Measurements from ENCODE around the gene CERCAM. TPM values are rescaled to one million over a fixed set of nuclear protein-coding genes. Genes with fewer than 3 reads are reported as not detected.
"Not testable (repeated sequence)": the region's sequence is repeated elsewhere in the genome, so short reads cannot be mapped to it uniquely, and the experiment has no call there.

The CERCAM gene
- total and polyA plus RNA-seq, 7 donors, result 1.7 to 6.5 (median 2.5) TPM

GRCh38 chr9:128409450-128409849 lies 11.2 kb upstream of the CERCAM start:
- no peaks in the 10 kb centered on the region for H3K36me3 ChIP-seq (ENCODE audit: insufficient read depth in 1 of 2, low read depth in 1 of 2)
- intact Hi-C loops (cut with DNase I), result no loop called here
- no peaks in the 10 kb centered on the region for H3K9me3 ChIP-seq
- peaks cover 0 to 47% (median 2%) of the 10 kb centered on the region in 3 donors for H3K27me3 ChIP-seq (ENCODE audit: insufficient read depth in 3 of 3, low read length in 2 of 3)
- H3K4me1 ChIP-seq, result no peaks in the 10 kb centered on the region
- TF ChIP-seq CTCF (IDR thresholded peaks at IDR 0.05), result no peak
- WGBS, 3 donors, result 41 to 57% (median 47%) methylated on average over 7 to 8 of the region's 8 CpGs
- H3K27ac ChIP-seq, result no peak overlapping the region
- ATAC-seq, result no peak
- DNase-seq, result no peak
- H3K4me3 ChIP-seq, result no peak overlapping the region

GRCh38 chr9:128409978-128410377 lies 10.7 kb upstream of the CERCAM start:
- Histone ChIP-seq H3K4me3 (no peak overlapping the region), H3K4me1 (no peaks in the 10 kb centered on the region), H3K36me3 (ENCODE audit: insufficient read depth in 1 of 2, low read depth in 1 of 2) (no peaks in the 10 kb centered on the region), H3K9me3 (no peaks in the 10 kb centered on the region), H3K27ac (no peak overlapping the region), H3K27me3 (ENCODE audit: insufficient read depth in 3 of 3, low read length in 2 of 3) (peaks cover 0 to 52% (median 2%) of the 10 kb centered on the region in 3 donors)
- intact Hi-C loops (cut with DNase I), result loop anchor here (5.0 to 10.0 kb wide), 2 partner anchors 48 to 115 kb away; no protein-coding TSS in a partner anchor
- whole genome bisulfite sequencing, 3 donors, result 18 to 28% (median 22%) methylated on average over 6 of the region's 6 CpGs
- no peak for DNase-seq
- no peak for TF ChIP-seq CTCF (IDR thresholded peaks at IDR 0.05)
- ATAC-seq, result peak in 1 of 4 donors; percentile 39

GRCh38 chr9:128411364-128412119 lies 9.1 kb upstream of the CERCAM start:
- no peak overlapping the region for H3K4me3 ChIP-seq

GRCh38 chr9:128412120-128412790 lies 8.4 kb upstream of the CERCAM start:
- Histone ChIP-seq H3K4me1 (no peaks in the 10 kb centered on the region), H3K9me3 (no peaks in the 10 kb centered on the region), H3K4me3 (no peak overlapping the region), H3K27me3 (ENCODE audit: insufficient read depth in 3 of 3, low read length in 2 of 3) (peaks cover 0 to 60% (median 7%) of the 10 kb centered on the region in 3 donors), H3K27ac (no peak overlapping the region), H3K36me3 (ENCODE audit: insufficient read depth in 1 of 2, low read depth in 1 of 2) (no peaks in the 10 kb centered on the region)
- peak; percentile 59 for TF ChIP-seq CTCF (IDR thresholded peaks at IDR 0.05)
- intact Hi-C loops (cut with DNase I), result loop anchor here (1.0 to 10.0 kb wide), 3 partner anchors 50 to 117 kb away; no protein-coding TSS in a partner anchor
- ATAC-seq (peak in 3 of 4 donors; percentile 47 to 67 (median 60)), DNase-seq (peak; percentile 36 to 63)
- WGBS, 3 donors, result 6 to 12% (median 11%) methylated on average over 13 of the region's 13 CpGs

More at GRCh38 chr9:128411364-128412119, 9.1 kb upstream of the CERCAM start:
- Histone ChIP-seq H3K4me1 (no peaks in the 10 kb centered on the region), H3K27me3 (ENCODE audit: insufficient read depth in 3 of 3, low read length in 2 of 3) (peaks cover 0 to 64% (median 9%) of the 10 kb centered on the region in 3 donors), H3K9me3 (no peaks in the 10 kb centered on the region), H3K27ac (no peak overlapping the region), H3K36me3 (ENCODE audit: insufficient read depth in 1 of 2, low read depth in 1 of 2) (no peaks in the 10 kb centered on the region)
- intact Hi-C loops (cut with DNase I), result loop anchor here (1.0 to 10.0 kb wide), 3 partner anchors 49 to 117 kb away; no protein-coding TSS in a partner anchor
- ATAC-seq (peak in 1 of 4 donors; percentile 37), DNase-seq (no peak)
- no peak for TF ChIP-seq CTCF (IDR thresholded peaks at IDR 0.05)
- 12 to 27% (median 15%) methylated on average over 11 of the region's 11 CpGs for WGBS, 3 donors

- intact Hi-C loops (cut with DNase I), result loop anchor here (5.0 to 10.0 kb wide), 2 partner anchors 51 to 119 kb away; no protein-coding TSS in a partner anchor
- H3K4me3 ChIP-seq; H3K36me3 ChIP-seq (ENCODE audit: insufficient read depth in 1 of 2, low read depth in 1 of 2); DNase-seq; H3K9me3 ChIP-seq; ATAC-seq; H3K4me1 ChIP-seq; H3K27ac ChIP-seq: not testable (repeated sequence)
- H3K27me3 ChIP-seq (ENCODE audit: insufficient read depth in 3 of 3, low read length in 2 of 3), result peaks cover 0 to 47% (median 7%) of the 10 kb centered on the region in 3 donors
- 87 to 88% (median 87%) methylated on average over 11 to 13 of the region's 13 CpGs for WGBS, 3 donors
These were observed 6.9 kb upstream of the CERCAM start for GRCh38 chr9:128413728-128414127.

Data from psoas muscle (tissue), 8 donors.